HepG2 (cell line): ENCODE measurements around the gene DSG2. TPM values are rescaled to one million over a fixed set of nuclear protein-coding genes. Genes with fewer than 3 reads are reported as not detected.

Source experiments
- RNF219 ChIP-seq: sonication (generic); formaldehyde crosslinking; IDR thresholded peaks from 2 replicates; pipeline ENCODE4 v1.5.0; 2020; ENCODE audit warnings: mild to moderate bottlenecking, missing genetic modification reagents
- SATB2 ChIP-seq: sonication (generic); formaldehyde crosslinking; IDR thresholded peaks from 2 replicates; pipeline ENCODE4 v1.5.0; 2020; ENCODE audit warnings: missing genetic modification reagents
- ZNF225 ChIP-seq: sonication (generic); formaldehyde crosslinking; IDR thresholded peaks from 2 replicates; pipeline ENCODE4 v1.4.0; 2020; ENCODE audit warnings: mild to moderate bottlenecking, missing genetic modification reagents
- ZNF468 ChIP-seq: sonication (generic); formaldehyde crosslinking; IDR thresholded peaks from 2 replicates; pipeline ENCODE4 v1.8.0; 2022; ENCODE audit warnings: mild to moderate bottlenecking, moderate library complexity, missing genetic modification reagents
- ZNF503 ChIP-seq: sonication (generic); formaldehyde crosslinking; IDR thresholded peaks from 2 replicates; pipeline ENCODE4 v1.4.0; 2020; ENCODE audit warnings: missing genetic modification reagents
- ZNF574 ChIP-seq: sonication (generic); formaldehyde crosslinking; IDR thresholded peaks from 2 replicates; pipeline ENCODE4 v1.4.0; 2020; ENCODE audit warnings: missing genetic modification reagents
- ZNF644 ChIP-seq: IDR thresholded peaks from 2 replicates; pipeline ENCODE4 v1.6.1; 2016; ENCODE audit warnings: low read depth
- polyA plus RNA-seq, 8 experiments: library from polyadenylated mRNA; depleted of rRNA in 3 of 8; stranded (reverse) in 7 of 8; unstranded in 1 of 8; fragments of >200 nt; fragmentation: Illumina TruSeq in 4 of 8; extraction: Trizol in 4 of 8; gene quantifications; 2 replicates each; pipeline versions ENCODE4 v1.2.1 to v1.2.3, GENCODE V29; 2011 to 2016; ENCODE audit warnings: low read depth in 4 of 8, missing spikeins in 1 of 8, mixed read lengths in 1 of 8; ENCODE audit not compliant: insufficient read depth in 1 of 8
- total RNA-seq, 5 experiments: library from RNA; depleted of rRNA; stranded (reverse); fragments of >200 nt; fragmentation: Illumina TruSeq; extraction: Trizol; gene quantifications; 2 replicates each; pipeline ENCODE4 v1.2.3, GENCODE V29; 2016; ENCODE audit warnings: low read depth in 1 of 5
- TF ChIP-seq, protein P1 (sequence below): sonication (generic); formaldehyde crosslinking; IDR thresholded peaks from 2 replicates; pipeline ENCODE4 v1.4.0; 2020; ENCODE audit warnings: mild to moderate bottlenecking, missing genetic modification reagents
- TF ChIP-seq, protein P2 (sequence below): sonication (generic); formaldehyde crosslinking; IDR thresholded peaks from 2 replicates; pipeline ENCODE4 v1.5.0; 2020; ENCODE audit warnings: mild to moderate bottlenecking, missing genetic modification reagents, moderate library complexity
- TF ChIP-seq, protein P3 (sequence below): sonication (generic); formaldehyde crosslinking; IDR thresholded peaks from 2 replicates; pipeline ENCODE4 v1.5.0; 2020; ENCODE audit warnings: missing genetic modification reagents
- TF ChIP-seq, protein P4 (sequence below): sonication (generic); formaldehyde crosslinking; IDR thresholded peaks from 2 replicates; pipeline ENCODE4 v1.9.0; 2022; ENCODE audit warnings: missing genetic modification reagents, mild to moderate bottlenecking, borderline replicate concordance

The DSG2 gene
- total and polyA plus RNA-seq, 2 of the 13 experiments (the other 11 are each of a cell fraction or from before 2014, with no cell fraction given), result 23.3 to 66.7 TPM

- no peak for TF ChIP-seq RNF219
- TF ChIP-seq, protein P1, sequence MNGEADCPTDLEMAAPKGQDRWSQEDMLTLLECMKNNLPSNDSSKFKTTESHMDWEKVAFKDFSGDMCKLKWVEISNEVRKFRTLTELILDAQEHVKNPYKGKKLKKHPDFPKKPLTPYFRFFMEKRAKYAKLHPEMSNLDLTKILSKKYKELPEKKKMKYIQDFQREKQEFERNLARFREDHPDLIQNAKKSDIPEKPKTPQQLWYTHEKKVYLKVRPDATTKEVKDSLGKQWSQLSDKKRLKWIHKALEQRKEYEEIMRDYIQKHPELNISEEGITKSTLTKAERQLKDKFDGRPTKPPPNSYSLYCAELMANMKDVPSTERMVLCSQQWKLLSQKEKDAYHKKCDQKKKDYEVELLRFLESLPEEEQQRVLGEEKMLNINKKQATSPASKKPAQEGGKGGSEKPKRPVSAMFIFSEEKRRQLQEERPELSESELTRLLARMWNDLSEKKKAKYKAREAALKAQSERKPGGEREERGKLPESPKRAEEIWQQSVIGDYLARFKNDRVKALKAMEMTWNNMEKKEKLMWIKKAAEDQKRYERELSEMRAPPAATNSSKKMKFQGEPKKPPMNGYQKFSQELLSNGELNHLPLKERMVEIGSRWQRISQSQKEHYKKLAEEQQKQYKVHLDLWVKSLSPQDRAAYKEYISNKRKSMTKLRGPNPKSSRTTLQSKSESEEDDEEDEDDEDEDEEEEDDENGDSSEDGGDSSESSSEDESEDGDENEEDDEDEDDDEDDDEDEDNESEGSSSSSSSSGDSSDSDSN (CRISPR knock-in tag), result peak; percentile 70; the same call in 1 of the 2 replicates
- TF ChIP-seq ZNF644 (CRISPR knock-in tag), result 0 out of 2 replicates have a peak, but pooled peaks have one; percentile 28
- TF ChIP-seq, protein P2, sequence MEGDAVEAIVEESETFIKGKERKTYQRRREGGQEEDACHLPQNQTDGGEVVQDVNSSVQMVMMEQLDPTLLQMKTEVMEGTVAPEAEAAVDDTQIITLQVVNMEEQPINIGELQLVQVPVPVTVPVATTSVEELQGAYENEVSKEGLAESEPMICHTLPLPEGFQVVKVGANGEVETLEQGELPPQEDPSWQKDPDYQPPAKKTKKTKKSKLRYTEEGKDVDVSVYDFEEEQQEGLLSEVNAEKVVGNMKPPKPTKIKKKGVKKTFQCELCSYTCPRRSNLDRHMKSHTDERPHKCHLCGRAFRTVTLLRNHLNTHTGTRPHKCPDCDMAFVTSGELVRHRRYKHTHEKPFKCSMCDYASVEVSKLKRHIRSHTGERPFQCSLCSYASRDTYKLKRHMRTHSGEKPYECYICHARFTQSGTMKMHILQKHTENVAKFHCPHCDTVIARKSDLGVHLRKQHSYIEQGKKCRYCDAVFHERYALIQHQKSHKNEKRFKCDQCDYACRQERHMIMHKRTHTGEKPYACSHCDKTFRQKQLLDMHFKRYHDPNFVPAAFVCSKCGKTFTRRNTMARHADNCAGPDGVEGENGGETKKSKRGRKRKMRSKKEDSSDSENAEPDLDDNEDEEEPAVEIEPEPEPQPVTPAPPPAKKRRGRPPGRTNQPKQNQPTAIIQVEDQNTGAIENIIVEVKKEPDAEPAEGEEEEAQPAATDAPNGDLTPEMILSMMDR (CRISPR knock-in tag), result peak; percentile 69; the same call in 1 of the 2 replicates
- TF ChIP-seq ZNF468 (CRISPR knock-in tag), result 0 out of 2 replicates have a peak, but pooled peaks have one; percentile 17
- TF ChIP-seq SATB2 (CRISPR knock-in tag), result no peak
- TF ChIP-seq, protein P3, sequence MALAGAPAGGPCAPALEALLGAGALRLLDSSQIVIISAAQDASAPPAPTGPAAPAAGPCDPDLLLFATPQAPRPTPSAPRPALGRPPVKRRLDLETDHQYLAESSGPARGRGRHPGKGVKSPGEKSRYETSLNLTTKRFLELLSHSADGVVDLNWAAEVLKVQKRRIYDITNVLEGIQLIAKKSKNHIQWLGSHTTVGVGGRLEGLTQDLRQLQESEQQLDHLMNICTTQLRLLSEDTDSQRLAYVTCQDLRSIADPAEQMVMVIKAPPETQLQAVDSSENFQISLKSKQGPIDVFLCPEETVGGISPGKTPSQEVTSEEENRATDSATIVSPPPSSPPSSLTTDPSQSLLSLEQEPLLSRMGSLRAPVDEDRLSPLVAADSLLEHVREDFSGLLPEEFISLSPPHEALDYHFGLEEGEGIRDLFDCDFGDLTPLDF (CRISPR knock-in tag), result peak; percentile 42; the same call in 1 of the 2 replicates
- TF ChIP-seq ZNF503 (CRISPR knock-in tag), result peak; percentile 18; the same call in 1 of the 2 replicates
- TF ChIP-seq ZNF225 (CRISPR knock-in tag), result peak; percentile 63; the same call in 1 of the 2 replicates
- TF ChIP-seq ZNF574 (CRISPR knock-in tag), result peak; percentile 31; the same call in 1 of the 2 replicates
- TF ChIP-seq, protein P4, sequence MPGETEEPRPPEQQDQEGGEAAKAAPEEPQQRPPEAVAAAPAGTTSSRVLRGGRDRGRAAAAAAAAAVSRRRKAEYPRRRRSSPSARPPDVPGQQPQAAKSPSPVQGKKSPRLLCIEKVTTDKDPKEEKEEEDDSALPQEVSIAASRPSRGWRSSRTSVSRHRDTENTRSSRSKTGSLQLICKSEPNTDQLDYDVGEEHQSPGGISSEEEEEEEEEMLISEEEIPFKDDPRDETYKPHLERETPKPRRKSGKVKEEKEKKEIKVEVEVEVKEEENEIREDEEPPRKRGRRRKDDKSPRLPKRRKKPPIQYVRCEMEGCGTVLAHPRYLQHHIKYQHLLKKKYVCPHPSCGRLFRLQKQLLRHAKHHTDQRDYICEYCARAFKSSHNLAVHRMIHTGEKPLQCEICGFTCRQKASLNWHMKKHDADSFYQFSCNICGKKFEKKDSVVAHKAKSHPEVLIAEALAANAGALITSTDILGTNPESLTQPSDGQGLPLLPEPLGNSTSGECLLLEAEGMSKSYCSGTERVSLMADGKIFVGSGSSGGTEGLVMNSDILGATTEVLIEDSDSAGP (CRISPR knock-in tag), result peak; percentile 75; the same call in 1 of the 2 replicates
Observed at GRCh38 chr18:31497404-31497835, 557 bp upstream of the DSG2 start (continued).
